ENCODE results near the gene IMPDH1. TPM values are rescaled to one million over a fixed set of nuclear protein-coding genes. Genes with fewer than 3 reads are reported as not detected.
A peak's percentile ranks its signal among the peaks of the same experiment; 100 is the strongest.

Gene IMPDH1
- total and polyA plus RNA-seq, 9 of the 15 experiments (the other 6 are each of a cell fraction or from before 2014, with no cell fraction given): 0.80 to 118 (median 64.3) TPM

DNA sequence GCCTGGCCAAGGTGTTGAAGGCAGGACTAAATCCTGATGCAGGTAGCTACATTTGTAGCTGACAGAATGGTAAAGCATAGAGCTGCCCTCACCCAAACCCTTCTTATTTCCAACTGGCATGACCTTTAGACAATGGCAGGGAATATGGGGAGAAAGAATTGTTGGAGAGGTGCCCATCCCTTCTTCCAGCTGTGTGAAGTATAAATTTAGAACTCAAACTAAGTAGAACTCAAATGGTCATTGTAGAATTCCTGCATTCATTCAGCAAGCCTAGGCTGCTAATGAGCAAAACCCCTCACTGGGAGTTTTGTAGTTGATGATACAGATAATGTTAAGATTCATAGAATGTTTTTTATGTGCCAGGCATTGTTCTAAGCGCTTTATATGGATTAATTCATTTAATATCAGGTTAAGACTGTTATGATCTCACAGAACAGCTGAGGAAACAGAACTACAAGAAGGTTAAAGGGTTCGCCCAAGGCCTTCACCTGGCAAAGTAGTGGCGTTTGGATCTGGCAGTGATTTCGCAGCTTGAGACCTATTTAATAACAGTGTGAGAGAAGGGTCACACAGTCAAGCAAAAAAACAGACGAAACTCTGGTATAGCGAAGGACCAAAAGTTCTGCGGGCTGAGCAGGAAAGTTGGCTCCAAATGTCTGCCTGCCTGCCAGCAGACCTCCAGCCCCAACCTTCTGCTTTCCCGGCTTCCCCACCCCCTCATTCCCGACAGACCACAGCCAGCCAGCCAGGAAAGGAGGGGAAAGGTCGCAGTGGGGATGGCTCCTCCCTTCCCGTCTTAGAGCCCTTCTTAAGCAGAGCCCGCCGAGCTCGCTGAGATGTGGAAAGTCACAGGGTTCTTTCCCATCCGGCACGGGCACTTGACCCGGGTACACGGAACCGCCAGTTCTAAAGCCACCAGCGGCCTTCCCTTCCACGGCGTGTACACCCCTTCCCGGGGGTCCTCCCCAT, 44.3 kb upstream of the IMPDH1 start:
- Histone ChIP-seq H3K9me1 (ENCODE audit: control insufficient read depth, insufficient read depth, low read length) (no peaks in the 10 kb centered on the region), H3K9ac (ENCODE audit: insufficient read depth in 1 of 2, low read depth in 2 of 2, low read length in 2 of 2) (peak overlapping the region in 1 of 2 experiments; percentile 11; a peak in 1 of 4 replicates), H3K4me3 (no peak overlapping the region), H3K27ac (ENCODE audit: extremely low read depth, low read depth, low read length) (no peak overlapping the region), H4K20me1 (replicated peaks; ENCODE audit: control insufficient read depth, insufficient read depth, low read length) (no peaks in the 10 kb centered on the region), H3K36me3 (ENCODE audit: control insufficient read depth, insufficient read depth, low read length) (peaks cover 11% of the 10 kb centered on the region; the same call in 2 of the 3 replicates), H3K9me3 (replicated peaks; ENCODE audit: control insufficient read depth, insufficient read depth, low read depth, low read length) (no peaks in the 10 kb centered on the region), H3K27me3 (ENCODE audit: control insufficient read depth in 2 of 2, insufficient read depth in 2 of 2, low read length in 2 of 2) (no peaks in the 10 kb centered on the region), H3K4me2 (ENCODE audit: insufficient read depth, low read length) (no peak overlapping the region), H3K4me1 (replicated peaks in 1 of 2; ENCODE audit: control insufficient read depth in 2 of 2, insufficient read depth in 2 of 2, low read length in 2 of 2) (peaks cover 25 to 29% of the 10 kb centered on the region in 2 experiments; a peak in 4 of 5 replicates), H2AFZ (ENCODE audit: low read depth, low read length) (no peak overlapping the region; the same call in 1 of the 2 replicates), H3K79me2 (ENCODE audit: control insufficient read depth, insufficient read depth, low read length) (peaks cover 23% of the 10 kb centered on the region)
- ATAC-seq (no peak), FAIRE-seq (no peak), DNase-seq (ENCODE audit: extremely low read depth in 1 of 4, low spot score in 3 of 4) (peak in 1 of 4 experiments; percentile 23)
- ChIA-PET CTCF (ENCODE audit: low intra/inter-chr PET ratio) (interaction anchor here (1.3 kb wide), 1 partner anchor 27 kb away, joined by 5 read pairs; no protein-coding TSS in a partner anchor), POLR2A (interaction anchor here (0.8 to 2.8 kb wide), 3 partner anchors 9 to 27 kb away, joined by 3 to 12 read pairs (median 8); no protein-coding TSS in a partner anchor)
- intact Hi-C loops (cut with micrococcal nuclease): no loop called here
- in situ Hi-C loops (cut with MboI): no loop called here
- 81% methylated on average over 13 of the region's 23 CpGs for WGBS (ENCODE audit: insufficient coverage, low coverage, missing lambda C conversion rate)
- BruUV-seq (replicated peaks): no TSS peak
- TF ChIP-seq, protein P1, sequence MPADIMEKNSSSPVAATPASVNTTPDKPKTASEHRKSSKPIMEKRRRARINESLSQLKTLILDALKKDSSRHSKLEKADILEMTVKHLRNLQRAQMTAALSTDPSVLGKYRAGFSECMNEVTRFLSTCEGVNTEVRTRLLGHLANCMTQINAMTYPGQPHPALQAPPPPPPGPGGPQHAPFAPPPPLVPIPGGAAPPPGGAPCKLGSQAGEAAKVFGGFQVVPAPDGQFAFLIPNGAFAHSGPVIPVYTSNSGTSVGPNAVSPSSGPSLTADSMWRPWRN (IDR thresholded peaks at IDR 0.05; ENCODE audit: low read depth): no peak
- no peak for TF ChIP-seq JUNB (CRISPR knock-in tag; conservative IDR thresholded peaks at IDR 0.05)
- TF ChIP-seq ZNF511 (CRISPR knock-in tag; IDR thresholded peaks at IDR 0.05): 0 out of 2 replicates have a peak, but pooled peaks have one; percentile 35
- TF ChIP-seq CTCF (IDR thresholded peaks at IDR 0.05 in 2 of 3, conservative IDR thresholded peaks at IDR 0.05 in 1 of 3; ENCODE audit: insufficient read depth in 2 of 3, low read depth in 1 of 3, low read length in 3 of 3): no peak
- TF ChIP-seq, protein P2, sequence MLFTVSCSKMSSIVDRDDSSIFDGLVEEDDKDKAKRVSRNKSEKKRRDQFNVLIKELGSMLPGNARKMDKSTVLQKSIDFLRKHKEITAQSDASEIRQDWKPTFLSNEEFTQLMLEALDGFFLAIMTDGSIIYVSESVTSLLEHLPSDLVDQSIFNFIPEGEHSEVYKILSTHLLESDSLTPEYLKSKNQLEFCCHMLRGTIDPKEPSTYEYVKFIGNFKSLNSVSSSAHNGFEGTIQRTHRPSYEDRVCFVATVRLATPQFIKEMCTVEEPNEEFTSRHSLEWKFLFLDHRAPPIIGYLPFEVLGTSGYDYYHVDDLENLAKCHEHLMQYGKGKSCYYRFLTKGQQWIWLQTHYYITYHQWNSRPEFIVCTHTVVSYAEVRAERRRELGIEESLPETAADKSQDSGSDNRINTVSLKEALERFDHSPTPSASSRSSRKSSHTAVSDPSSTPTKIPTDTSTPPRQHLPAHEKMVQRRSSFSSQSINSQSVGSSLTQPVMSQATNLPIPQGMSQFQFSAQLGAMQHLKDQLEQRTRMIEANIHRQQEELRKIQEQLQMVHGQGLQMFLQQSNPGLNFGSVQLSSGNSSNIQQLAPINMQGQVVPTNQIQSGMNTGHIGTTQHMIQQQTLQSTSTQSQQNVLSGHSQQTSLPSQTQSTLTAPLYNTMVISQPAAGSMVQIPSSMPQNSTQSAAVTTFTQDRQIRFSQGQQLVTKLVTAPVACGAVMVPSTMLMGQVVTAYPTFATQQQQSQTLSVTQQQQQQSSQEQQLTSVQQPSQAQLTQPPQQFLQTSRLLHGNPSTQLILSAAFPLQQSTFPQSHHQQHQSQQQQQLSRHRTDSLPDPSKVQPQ (CRISPR knock-in tag; IDR thresholded peaks at IDR 0.05; ENCODE audit: borderline replicate concordance): no peak
- TF ChIP-seq FOXA3 (CRISPR knock-in tag; conservative IDR thresholded peaks at IDR 0.05 in 1 of 2, IDR thresholded peaks at IDR 0.05 in 1 of 2): 0 out of 4 replicates have a peak, but pooled peaks of 1 of the 2 experiments have one; percentile 43
- TF ChIP-seq, protein P3, sequence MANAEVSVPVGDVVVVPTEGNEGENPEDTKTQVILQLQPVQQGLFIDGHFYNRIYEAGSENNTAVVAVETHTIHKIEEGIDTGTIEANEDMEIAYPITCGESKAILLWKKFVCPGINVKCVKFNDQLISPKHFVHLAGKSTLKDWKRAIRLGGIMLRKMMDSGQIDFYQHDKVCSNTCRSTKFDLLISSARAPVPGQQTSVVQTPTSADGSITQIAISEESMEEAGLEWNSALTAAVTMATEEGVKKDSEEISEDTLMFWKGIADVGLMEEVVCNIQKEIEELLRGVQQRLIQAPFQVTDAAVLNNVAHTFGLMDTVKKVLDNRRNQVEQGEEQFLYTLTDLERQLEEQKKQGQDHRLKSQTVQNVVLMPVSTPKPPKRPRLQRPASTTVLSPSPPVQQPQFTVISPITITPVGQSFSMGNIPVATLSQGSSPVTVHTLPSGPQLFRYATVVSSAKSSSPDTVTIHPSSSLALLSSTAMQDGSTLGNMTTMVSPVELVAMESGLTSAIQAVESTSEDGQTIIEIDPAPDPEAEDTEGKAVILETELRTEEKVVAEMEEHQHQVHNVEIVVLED (CRISPR knock-in tag; IDR thresholded peaks at IDR 0.05): no peak
- no peak for TF ChIP-seq SLC30A9 (CRISPR knock-in tag; IDR thresholded peaks at IDR 0.05)
